HCT116 (cell line): ENCODE results near the gene LSM14A. TPM values are rescaled to one million over a fixed set of nuclear protein-coding genes. Genes with fewer than 3 reads are reported as not detected.
"Not testable (repeated sequence)": the region's sequence is repeated elsewhere in the genome, so short reads cannot be mapped to it uniquely, and the experiment has no call there.

Experiments
- ATAC-seq: fragments of 200-7000 bp; cut with Tn5 transposase; 2 replicates; pipeline ENCODE4 v1.9.1; 2020; ENCODE audit warnings: mild to moderate bottlenecking, moderate library complexity
- BruUV-seq: library from RNA; stranded (reverse); fragments of 400-500 nt; replicated peaks from 2 replicates; lab custom pipeline; 2021; lab: Mats Ljungman, UMichigan
- CTCF ChIA-PET: fragments of 300-600 bp; sonication (Branson Sonifier 250); formaldehyde crosslinking; loops from one replicate; lab custom pipeline; 2021; ENCODE audit warnings: antibody characterized with exemption; lab: Charles Lee
- POLR2A ChIA-PET: fragments of 300-600, 350-600 bp; sonication (Branson Sonifier 250); formaldehyde crosslinking; loops from one replicate; lab custom pipeline; 2021; ENCODE audit warnings: antibody characterized with exemption; lab: Charles Lee
- RAD21 ChIA-PET, 2 experiments: fragments of 300-600 bp; sonication (Branson Sonifier 250); formaldehyde crosslinking; loops; one replicate each; lab custom pipeline; 2023; ENCODE audit warnings: low total read pairs in 2 of 2; ENCODE audit not compliant: uncharacterized antibody in 2 of 2, unreplicated experiment in 2 of 2, low non-redundant PET in 1 of 2; lab: Charles Lee
- DNase-seq: peaks from one replicate; pipeline ENCODE4 v3.0.0-alpha.2; 2010; ENCODE audit warnings: low read depth, low spot score
- H2AFZ ChIP-seq: fragments of 200-600 bp; shearing (Covaris generic), sonication (generic); 2 replicates; pipeline ENCODE4 v1.6.1; 2017; ENCODE audit warnings: low read depth, mixed run types, mixed read lengths, antibody characterized with exemption, low read length; ENCODE audit not compliant: poor library complexity, severe bottlenecking
- H3K27ac ChIP-seq: 2 replicates; pipeline ENCODE4 v1.5.1; 2012; ENCODE audit warnings: low read depth, low read length
- H3K27me3 ChIP-seq: fragments of 200-600 bp; sonication (generic); 2 replicates; pipeline ENCODE4 v1.6.1; 2016; ENCODE audit warnings: mixed run types, low read length, mixed read lengths; ENCODE audit not compliant: insufficient read depth
- H3K36me3 ChIP-seq, 2 experiments: fragments of 200-500 bp in 1 of 2; fragments of 200-600 bp in 1 of 2; sonication (Bioruptor generic) in 1 of 2; sonication (generic) in 1 of 2; 2 replicates each; pipeline versions ENCODE4 v1.5.1 to v1.6.1; 2014 to 2016; ENCODE audit warnings: low read length in 2 of 2, inconsistent platforms in 1 of 2, mixed read lengths in 1 of 2, mixed run types in 1 of 2; ENCODE audit not compliant: insufficient read depth in 2 of 2, control insufficient read depth in 1 of 2
- H3K4me1 ChIP-seq, 2 experiments: fragments of 200-600 bp in 1 of 2; sonication (generic) in 1 of 2; 2 replicates each; pipeline versions ENCODE4 v1.5.1 to v1.6.1; 2012 to 2017; ENCODE audit warnings: low read length in 2 of 2, inconsistent platforms in 1 of 2, mild to moderate bottlenecking in 1 of 2, mixed read lengths in 1 of 2, mixed run types in 1 of 2, moderate library complexity in 1 of 2; ENCODE audit not compliant: insufficient read depth in 2 of 2, control insufficient read depth in 1 of 2
- H3K4me2 ChIP-seq: fragments of 200-600 bp; sonication (generic); 2 replicates; pipeline ENCODE4 v1.6.1; 2017; ENCODE audit warnings: mixed run types, low read length, mixed read lengths
- H3K4me3 ChIP-seq, 2 experiments: fragments of 200-600 bp in 1 of 2; sonication (generic) in 1 of 2; replicated peaks in 1 of 2; 2 replicates each; pipeline ENCODE4 v1.5.1; 2011 to 2016; ENCODE audit warnings: low read length in 2 of 2, control low read depth in 1 of 2, low read depth in 1 of 2, mild to moderate bottlenecking in 1 of 2, mixed read lengths in 1 of 2, mixed run types in 1 of 2
- H3K79me2 ChIP-seq: fragments of 200-600 bp; sonication (generic); 2 replicates; pipeline ENCODE4 v1.6.1; 2017; ENCODE audit warnings: mild to moderate bottlenecking, mixed run types, low read length, moderate library complexity, mixed read lengths; ENCODE audit not compliant: insufficient read depth
- H3K9ac ChIP-seq: fragments of 200-600 bp; sonication (generic); 2 replicates; pipeline ENCODE4 v1.6.1; 2016; ENCODE audit warnings: low read length, mixed read lengths
- H3K9me2 ChIP-seq: fragments of 200-600 bp; sonication (generic), shearing (Covaris generic); 2 replicates; pipeline ENCODE4 v1.6.1; 2017; ENCODE audit warnings: mixed run types, mild to moderate bottlenecking, moderate library complexity; ENCODE audit not compliant: insufficient read depth
- H3K9me3 ChIP-seq, 2 experiments: fragments of 200-500 bp in 1 of 2; fragments of 200-600 bp in 1 of 2; sonication (Bioruptor generic) in 1 of 2; sonication (generic) in 1 of 2; 2 replicates each; pipeline ENCODE4 v1.6.1; 2014 to 2017; ENCODE audit warnings: low read length in 2 of 2, mixed read lengths in 2 of 2, inconsistent platforms in 1 of 2, low read depth in 1 of 2, mild to moderate bottlenecking in 1 of 2, mixed run types in 1 of 2, moderate library complexity in 1 of 2; ENCODE audit not compliant: control insufficient read depth in 1 of 2, insufficient read depth in 1 of 2
- H4K20me1 ChIP-seq: fragments of 200-600 bp; sonication (generic), shearing (Covaris generic); 2 replicates; pipeline ENCODE4 v1.6.1; 2017; ENCODE audit warnings: mixed run types, mild to moderate bottlenecking, moderate library complexity; ENCODE audit not compliant: insufficient read depth
- CBX3 ChIP-seq: IDR thresholded peaks from 2 replicates; pipeline ENCODE4 v1.6.1; 2012; ENCODE audit warnings: low read depth
- CEBPB ChIP-seq: IDR thresholded peaks from 2 replicates; pipeline ENCODE4 v1.6.1; 2012; ENCODE audit warnings: low read depth
- CTCF ChIP-seq, 3 experiments: fragments of 200-600 bp in 1 of 3; sonication (generic) in 1 of 3; IDR thresholded peaks in 2 of 3; conservative IDR thresholded peaks in 1 of 3; 2 replicates each; pipeline ENCODE4 v1.5.1; 2012 to 2017; ENCODE audit warnings: low read depth in 2 of 3, low read length in 2 of 3, antibody characterized with exemption in 1 of 3, borderline replicate concordance in 1 of 3, control low read depth in 1 of 3, mild to moderate bottlenecking in 1 of 3, mixed read lengths in 1 of 3, mixed run types in 1 of 3, moderate library complexity in 1 of 3; ENCODE audit not compliant: insufficient read depth in 1 of 3
- POLR2AphosphoS5 ChIP-seq: IDR thresholded peaks from 2 replicates; pipeline ENCODE4 v1.6.1; 2011; ENCODE audit warnings: mild to moderate bottlenecking, low read depth, low read length, moderate library complexity
- YY1 ChIP-seq: IDR thresholded peaks from 2 replicates; pipeline ENCODE4 v1.6.1; 2011; ENCODE audit warnings: low read length, low read depth, moderate library complexity, mild to moderate bottlenecking; ENCODE audit not compliant: insufficient replicate concordance; ENCODE audit errors: extremely low read depth
- intact Hi-C: fragments of 100-400 bp; cut with micrococcal nuclease; formaldehyde crosslinking; loops from 2 replicates; pipeline ENCODE4 v1.10.0; 2022
- total RNA-seq: library from RNA; stranded (reverse); gene quantifications from one replicate; pipeline ENCODE4 v1.2.1, GENCODE V29; 2021; ENCODE audit not compliant: unreplicated experiment

The LSM14A gene
- total RNA-seq, 1 experiment from 2014 or later = 120 TPM

- TF ChIP-seq CEBPB (no peak), CBX3 (no peak), POLR2AphosphoS5 (no peak), YY1 (no peak), CTCF (IDR thresholded peaks at IDR 0.05 in 2 of 3, conservative IDR thresholded peaks at IDR 0.05 in 1 of 3; ENCODE audit: borderline replicate concordance in 1 of 3, insufficient read depth in 1 of 3, low read depth in 2 of 3, low read length in 2 of 3) (no peak)
Measured at GRCh38 chr19:34165295-34165738, 7.0 kb upstream of the LSM14A start (continued).

GRCh38 chr19:34169475-34170199, 2.7 kb upstream of the LSM14A start:
- H3K9me2 ChIP-seq, RAD21 ChIA-PET, DNase-seq, H3K4me3 ChIP-seq, H3K27ac ChIP-seq, BruUV-seq, H3K9ac ChIP-seq, H2AFZ ChIP-seq, intact Hi-C loops, H3K9me3 ChIP-seq, H4K20me1 ChIP-seq, H3K36me3 ChIP-seq, H3K27me3 ChIP-seq, H3K4me2 ChIP-seq, ATAC-seq: not testable (repeated sequence)
- peaks cover 23% of the 10 kb centered on the region for H3K79me2 ChIP-seq
- CTCF ChIA-PET = interaction anchor here (1.6 kb wide), 1 partner anchor 50 kb away, joined by 3 read pairs; no protein-coding TSS in a partner anchor
- POLR2A ChIA-PET = interaction anchor here (0.6 kb wide), 1 partner anchor 35 kb away, joined by 4 read pairs; no protein-coding TSS in a partner anchor
- H3K4me1 ChIP-seq = peaks cover 9 to 25% of the 10 kb centered on the region in 2 experiments; a peak in 3 of 4 replicates
